CD4-positive, alpha-beta T cell (primary cell): ENCODE data around the gene TLE2. TPM values are rescaled to one million over a fixed set of nuclear protein-coding genes. Genes with fewer than 3 reads are reported as not detected.

Source experiments
- ATAC-seq: fragments of 200-7000 bp; cut with Tn5 transposase; one replicate; pipeline ENCODE4 v1.10.0; 2022; ENCODE audit warnings: mild to moderate bottlenecking; ENCODE audit not compliant: poor library complexity
- CTCF ChIA-PET: fragments of 350-600 bp; sonication (Branson Sonifier 250); formaldehyde crosslinking; loops from one replicate; lab custom pipeline; 2021; ENCODE audit warnings: antibody characterized with exemption, inconsistent platforms; lab: Charles Lee
- POLR2A ChIA-PET: fragments of 350-600 bp; sonication (Branson Sonifier 250); formaldehyde crosslinking; loops from one replicate; lab custom pipeline; 2021; ENCODE audit warnings: antibody characterized with exemption, inconsistent platforms; lab: Charles Lee
- DNase-seq, 14 experiments: peaks; one replicate each; pipeline ENCODE4 v3.0.0-alpha.2; 2013 to 2020; ENCODE audit warnings: mixed read lengths in 2 of 14
- H3K27ac ChIP-seq, 2 donors: one replicate each; pipeline versions ENCODE4 v1.5.1 to v1.7.0; 2013; ENCODE audit warnings: low read length in 2 of 2, low read depth in 1 of 2, mild to moderate bottlenecking in 1 of 2
- H3K27me3 ChIP-seq, 2 experiments: 1 replicate in 1 of 2; 2 replicates in 1 of 2; pipeline versions ENCODE4 v1.6.1 to v1.7.0; 2013; ENCODE audit warnings: low read length in 2 of 2, control low read depth in 1 of 2, mild to moderate bottlenecking in 1 of 2, moderate library complexity in 1 of 2; ENCODE audit not compliant: insufficient read depth in 2 of 2, control insufficient read depth in 1 of 2
- H3K36me3 ChIP-seq: one replicate; pipeline ENCODE4 v1.6.1; 2013; ENCODE audit warnings: low read length, control low read depth; ENCODE audit not compliant: insufficient read depth
- H3K4me1 ChIP-seq: one replicate; pipeline ENCODE4 v1.6.1; 2013; ENCODE audit warnings: low read length, control low read depth; ENCODE audit not compliant: insufficient read depth
- H3K4me3 ChIP-seq: one replicate; pipeline ENCODE4 v1.5.1; 2013; ENCODE audit warnings: mild to moderate bottlenecking, low read length, moderate library complexity
- H3K9me3 ChIP-seq, 2 experiments: 1 replicate in 1 of 2; 2 replicates in 1 of 2; pipeline versions ENCODE4 v1.6.1 to v1.7.0; 2013; ENCODE audit warnings: low read length in 2 of 2, mild to moderate bottlenecking in 2 of 2, control low read depth in 1 of 2, moderate library complexity in 1 of 2; ENCODE audit not compliant: control insufficient read depth in 1 of 2, insufficient read depth in 1 of 2
- H3K27ac Mint-ChIP-seq: one replicate; pipeline ENCODE4 v1.8.0; 2020; ENCODE audit warnings: mixed read lengths
- H3K27me3 Mint-ChIP-seq: one replicate; pipeline ENCODE4 v1.8.0; 2021; ENCODE audit warnings: mixed read lengths
- H3K36me3 Mint-ChIP-seq: one replicate; pipeline ENCODE4 v1.8.0; 2021; ENCODE audit warnings: low read depth, mixed read lengths
- H3K4me1 Mint-ChIP-seq: one replicate; pipeline ENCODE4 v1.8.0; 2021; ENCODE audit warnings: low read depth, mixed read lengths
- H3K4me3 Mint-ChIP-seq: one replicate; pipeline ENCODE4 v1.8.0; 2020; ENCODE audit warnings: mild to moderate bottlenecking, mixed read lengths
- H3K9me3 Mint-ChIP-seq: one replicate; pipeline ENCODE4 v1.8.0; 2020; ENCODE audit warnings: mixed read lengths
- intact Hi-C, 2 experiments: fragments of 100-400 bp; cut with DNase I in 1 of 2; cut with micrococcal nuclease in 1 of 2; formaldehyde crosslinking; loops; one replicate each; pipeline versions ENCODE4 v1.15.1 to v1.9.0; 2023 to 2025; cut with DNase I, micrococcal nuclease
- total RNA-seq, 174 experiments: library from RNA in 2 of 174; stranded (reverse) in 2 of 174; gene quantifications; one replicate each; pipeline ENCODE4 v1.2.3 and lab custom pipeline; 2021 to 2026
- TF ChIP-seq, protein P1 (sequence below): fragments of 200-600 bp; IDR thresholded peaks from one replicate; pipeline ENCODE4 v1.8.0; 2022; ENCODE audit warnings: antibody characterized with exemption, mild to moderate bottlenecking

TLE2 gene
- total RNA-seq, 2 experiments from 2014 or later: 23.9 to 25.0 TPM

DNA sequence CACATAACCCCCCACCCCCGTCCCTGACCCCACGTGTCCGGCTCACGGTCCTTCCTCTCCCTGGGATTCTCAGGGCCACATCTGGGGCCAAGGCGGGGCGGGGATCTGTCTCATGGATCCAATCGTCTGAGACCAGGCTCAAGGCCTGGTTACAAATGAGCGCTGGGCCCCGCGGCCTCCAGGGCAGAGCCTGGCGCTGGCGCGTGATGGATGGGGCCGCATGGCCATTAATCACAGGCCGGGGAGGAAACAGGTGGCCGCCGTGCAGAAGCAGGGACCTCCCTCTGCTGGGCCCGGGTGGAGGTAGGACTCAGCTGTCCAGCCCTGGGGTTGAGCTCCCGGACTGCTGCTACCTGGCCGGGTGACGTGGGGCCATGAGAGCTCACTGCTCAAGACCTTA lies 39.0 kb upstream of the TLE2 start:
- Mint-ChIP-seq H3K9me3 (no peaks in the 10 kb centered on the region), H3K27ac (no peak overlapping the region), H3K4me1 (peaks cover 11% of the 10 kb centered on the region), H3K27me3 (no peaks in the 10 kb centered on the region), H3K36me3 (no peaks in the 10 kb centered on the region), H3K4me3 (no peak overlapping the region)
- ChIA-PET POLR2A (interaction anchor here (0.7 kb wide), 1 partner anchor 117 kb away, joined by 3 read pairs; no protein-coding TSS in a partner anchor), CTCF (interaction anchor here (1.1 kb wide), 1 partner anchor 41 kb away, joined by 3 read pairs; no protein-coding TSS in a partner anchor)
- DNase-seq (no peak), ATAC-seq (no peak)
- Histone ChIP-seq H3K27ac (no peak overlapping the region), H3K4me3 (no peak overlapping the region), H3K9me3 (no peaks in the 10 kb centered on the region), H3K27me3 (no peaks in the 10 kb centered on the region), H3K36me3 (no peaks in the 10 kb centered on the region), H3K4me1 (peaks cover 30% of the 10 kb centered on the region)
- intact Hi-C loops: loop anchor here in 1 of 2 experiments (10.0 kb wide), 1 partner anchor 437 kb away; the partner anchor contains the start of genes DOHH and FZR1
- TF ChIP-seq, protein P1, sequence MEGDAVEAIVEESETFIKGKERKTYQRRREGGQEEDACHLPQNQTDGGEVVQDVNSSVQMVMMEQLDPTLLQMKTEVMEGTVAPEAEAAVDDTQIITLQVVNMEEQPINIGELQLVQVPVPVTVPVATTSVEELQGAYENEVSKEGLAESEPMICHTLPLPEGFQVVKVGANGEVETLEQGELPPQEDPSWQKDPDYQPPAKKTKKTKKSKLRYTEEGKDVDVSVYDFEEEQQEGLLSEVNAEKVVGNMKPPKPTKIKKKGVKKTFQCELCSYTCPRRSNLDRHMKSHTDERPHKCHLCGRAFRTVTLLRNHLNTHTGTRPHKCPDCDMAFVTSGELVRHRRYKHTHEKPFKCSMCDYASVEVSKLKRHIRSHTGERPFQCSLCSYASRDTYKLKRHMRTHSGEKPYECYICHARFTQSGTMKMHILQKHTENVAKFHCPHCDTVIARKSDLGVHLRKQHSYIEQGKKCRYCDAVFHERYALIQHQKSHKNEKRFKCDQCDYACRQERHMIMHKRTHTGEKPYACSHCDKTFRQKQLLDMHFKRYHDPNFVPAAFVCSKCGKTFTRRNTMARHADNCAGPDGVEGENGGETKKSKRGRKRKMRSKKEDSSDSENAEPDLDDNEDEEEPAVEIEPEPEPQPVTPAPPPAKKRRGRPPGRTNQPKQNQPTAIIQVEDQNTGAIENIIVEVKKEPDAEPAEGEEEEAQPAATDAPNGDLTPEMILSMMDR: no peak

DNA sequence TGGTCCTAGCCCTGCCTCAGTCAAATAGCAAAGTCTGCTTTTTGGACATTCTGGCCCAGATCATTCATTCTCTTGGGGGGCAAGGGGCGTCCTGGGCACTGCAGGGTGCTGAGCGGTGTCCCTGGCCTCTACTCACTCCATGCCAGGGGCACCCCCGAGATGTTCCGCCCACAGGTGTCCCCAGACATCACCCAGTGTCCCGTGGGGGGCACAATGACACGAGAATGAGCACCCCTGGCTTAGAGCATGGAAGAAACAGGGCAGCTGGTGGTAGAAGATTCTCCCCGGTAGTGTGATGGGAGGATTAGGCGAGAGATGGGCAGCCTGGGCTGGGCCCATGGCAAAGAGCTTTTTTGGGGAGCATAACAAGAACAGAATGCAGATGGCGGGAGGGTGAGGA lies 38.5 kb upstream of the TLE2 start:
- ChIA-PET POLR2A (no interaction called here), CTCF (no interaction called here)
- Histone ChIP-seq H3K9me3 (no peaks in the 10 kb centered on the region), H3K36me3 (no peaks in the 10 kb centered on the region), H3K27ac (no peak overlapping the region), H3K4me1 (peaks cover 35% of the 10 kb centered on the region), H3K27me3 (no peaks in the 10 kb centered on the region), H3K4me3 (no peak overlapping the region)
- ATAC-seq (no peak), DNase-seq (no peak)
- H3K4me3 Mint-ChIP-seq: no peak overlapping the region
- no peaks in the 10 kb centered on the region for H3K9me3 Mint-ChIP-seq
- TF ChIP-seq, protein P1: no peak
- peaks cover 3% of the 10 kb centered on the region for H3K36me3 Mint-ChIP-seq
- no peak overlapping the region for H3K27ac Mint-ChIP-seq
- intact Hi-C loops: loop anchor here in 1 of 2 experiments (10.0 kb wide), 1 partner anchor 437 kb away; the partner anchor contains the start of genes DOHH and FZR1
- peaks cover 15% of the 10 kb centered on the region for H3K4me1 Mint-ChIP-seq
- H3K27me3 Mint-ChIP-seq: no peaks in the 10 kb centered on the region

DNA sequence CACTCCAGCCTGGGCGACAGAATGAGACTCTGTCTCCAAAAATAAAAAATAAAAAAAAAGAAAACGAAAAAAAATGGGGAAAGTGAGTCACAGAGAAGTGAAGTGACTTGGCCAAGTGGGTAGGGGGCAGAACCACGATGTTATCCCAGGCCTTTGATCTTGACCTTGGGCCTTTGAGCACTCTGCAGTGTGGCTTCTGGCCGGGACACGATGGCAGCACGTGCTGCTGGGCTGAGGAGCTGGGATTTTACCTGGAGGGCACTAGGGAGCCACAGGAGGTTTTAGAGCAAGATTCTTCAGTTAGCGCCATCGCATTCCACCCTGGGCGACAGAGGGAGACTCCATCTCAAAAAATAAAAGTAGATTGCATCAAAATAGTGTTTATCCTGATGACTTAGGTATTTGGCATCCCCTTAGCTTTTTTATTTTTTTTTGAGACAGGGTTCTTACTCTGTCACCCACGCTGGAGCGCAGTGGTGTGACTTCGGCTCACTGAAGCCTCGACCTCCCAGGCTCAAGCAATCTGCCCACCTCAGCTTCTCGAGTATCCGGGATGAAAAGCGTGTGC lies 37.5 kb upstream of the TLE2 start:
- H3K27me3 ChIP-seq: no peaks in the 10 kb centered on the region
- Mint-ChIP-seq H3K9me3 (no peaks in the 10 kb centered on the region), H3K27ac (no peak overlapping the region), H3K4me1 (peaks cover 15% of the 10 kb centered on the region), H3K4me3 (peak overlapping the region; percentile 25), H3K27me3 (no peaks in the 10 kb centered on the region), H3K36me3 (peaks cover 4% of the 10 kb centered on the region)
- no peak overlapping the region for H3K27ac ChIP-seq
- ChIA-PET POLR2A (no interaction called here), CTCF (no interaction called here)
- H3K4me1 ChIP-seq: peaks cover 36% of the 10 kb centered on the region
- no peak for ATAC-seq
- no peak for DNase-seq
- TF ChIP-seq, protein P1: no peak
- intact Hi-C loops: loop anchor here in 1 of 2 experiments (10.0 kb wide), 1 partner anchor 438 kb away; the partner anchor contains the start of genes DOHH and FZR1
- H3K4me3 ChIP-seq: no peak overlapping the region
- no peaks in the 10 kb centered on the region for H3K36me3 ChIP-seq
- H3K9me3 ChIP-seq: no peaks in the 10 kb centered on the region
